ENCODE data around the gene NAT16. TPM values are rescaled to one million over a fixed set of nuclear protein-coding genes. Genes with fewer than 3 reads are reported as not detected.

NAT16 gene
- total and polyA plus RNA-seq, 2 of the 13 experiments (the other 11 are each of a cell fraction or from before 2014, with no cell fraction given): 0.04 TPM; not detected in 1

DNA sequence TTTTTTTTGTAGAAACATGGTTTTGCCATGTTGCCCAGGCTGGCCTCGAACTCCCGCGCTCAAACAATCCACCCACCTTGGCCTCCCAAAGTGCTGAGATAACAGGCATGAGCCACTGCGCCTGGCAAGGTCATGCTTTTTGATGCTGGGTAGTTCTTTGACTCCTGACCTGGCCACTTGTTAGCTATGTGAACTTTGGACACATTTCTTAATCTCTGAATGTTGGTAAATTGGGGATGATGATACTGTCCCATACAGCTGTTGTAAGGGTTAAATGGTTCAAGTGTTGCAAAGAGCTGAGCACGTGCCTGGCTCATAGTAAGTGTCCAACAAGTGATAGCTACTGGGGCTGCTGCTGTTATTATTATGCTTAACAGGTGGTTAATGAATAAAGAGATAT, 40.2 kb upstream of the NAT16 start (continued):
- no peak for TF ChIP-seq YY1 (IDR thresholded peaks at IDR 0.05; ENCODE audit: insufficient read depth, insufficient replicate concordance, low read depth, low read length)
- no peak for TF ChIP-seq ELF4 (CRISPR knock-in tag; IDR thresholded peaks at IDR 0.05; ENCODE audit: borderline replicate concordance)
- TF ChIP-seq, protein P1, sequence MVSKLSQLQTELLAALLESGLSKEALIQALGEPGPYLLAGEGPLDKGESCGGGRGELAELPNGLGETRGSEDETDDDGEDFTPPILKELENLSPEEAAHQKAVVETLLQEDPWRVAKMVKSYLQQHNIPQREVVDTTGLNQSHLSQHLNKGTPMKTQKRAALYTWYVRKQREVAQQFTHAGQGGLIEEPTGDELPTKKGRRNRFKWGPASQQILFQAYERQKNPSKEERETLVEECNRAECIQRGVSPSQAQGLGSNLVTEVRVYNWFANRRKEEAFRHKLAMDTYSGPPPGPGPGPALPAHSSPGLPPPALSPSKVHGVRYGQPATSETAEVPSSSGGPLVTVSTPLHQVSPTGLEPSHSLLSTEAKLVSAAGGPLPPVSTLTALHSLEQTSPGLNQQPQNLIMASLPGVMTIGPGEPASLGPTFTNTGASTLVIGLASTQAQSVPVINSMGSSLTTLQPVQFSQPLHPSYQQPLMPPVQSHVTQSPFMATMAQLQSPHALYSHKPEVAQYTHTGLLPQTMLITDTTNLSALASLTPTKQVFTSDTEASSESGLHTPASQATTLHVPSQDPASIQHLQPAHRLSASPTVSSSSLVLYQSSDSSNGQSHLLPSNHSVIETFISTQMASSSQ (IDR thresholded peaks at IDR 0.05; ENCODE audit: low read depth): no peak
- TF ChIP-seq, protein P1 (CRISPR knock-in tag; IDR thresholded peaks at IDR 0.05; ENCODE audit: borderline replicate concordance): no peak; the same call in 1 of the 2 replicates
- TF ChIP-seq ZNF546 (CRISPR knock-in tag; conservative IDR thresholded peaks at IDR 0.05): no peak
- TF ChIP-seq, protein P2, sequence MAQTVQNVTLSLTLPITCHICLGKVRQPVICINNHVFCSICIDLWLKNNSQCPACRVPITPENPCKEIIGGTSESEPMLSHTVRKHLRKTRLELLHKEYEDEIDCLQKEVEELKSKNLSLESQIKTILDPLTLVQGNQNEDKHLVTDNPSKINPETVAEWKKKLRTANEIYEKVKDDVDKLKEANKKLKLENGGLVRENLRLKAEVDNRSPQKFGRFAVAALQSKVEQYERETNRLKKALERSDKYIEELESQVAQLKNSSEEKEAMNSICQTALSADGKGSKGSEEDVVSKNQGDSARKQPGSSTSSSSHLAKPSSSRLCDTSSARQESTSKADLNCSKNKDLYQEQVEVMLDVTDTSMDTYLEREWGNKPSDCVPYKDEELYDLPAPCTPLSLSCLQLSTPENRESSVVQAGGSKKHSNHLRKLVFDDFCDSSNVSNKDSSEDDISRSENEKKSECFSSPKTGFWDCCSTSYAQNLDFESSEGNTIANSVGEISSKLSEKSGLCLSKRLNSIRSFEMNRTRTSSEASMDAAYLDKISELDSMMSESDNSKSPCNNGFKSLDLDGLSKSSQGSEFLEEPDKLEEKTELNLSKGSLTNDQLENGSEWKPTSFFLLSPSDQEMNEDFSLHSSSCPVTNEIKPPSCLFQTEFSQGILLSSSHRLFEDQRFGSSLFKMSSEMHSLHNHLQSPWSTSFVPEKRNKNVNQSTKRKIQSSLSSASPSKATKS (CRISPR knock-in tag; IDR thresholded peaks at IDR 0.05): no peak
- TF ChIP-seq NRL (CRISPR knock-in tag; IDR thresholded peaks at IDR 0.05; ENCODE audit: borderline replicate concordance): no peak
- no peak for TF ChIP-seq GATA4 (IDR thresholded peaks at IDR 0.05; ENCODE audit: borderline replicate concordance, low read depth)
- no peak for TF ChIP-seq POGZ (CRISPR knock-in tag; IDR thresholded peaks at IDR 0.05)
- no peak for TF ChIP-seq KMT2B (CRISPR knock-in tag; IDR thresholded peaks at IDR 0.05)
- TF ChIP-seq, protein P3, sequence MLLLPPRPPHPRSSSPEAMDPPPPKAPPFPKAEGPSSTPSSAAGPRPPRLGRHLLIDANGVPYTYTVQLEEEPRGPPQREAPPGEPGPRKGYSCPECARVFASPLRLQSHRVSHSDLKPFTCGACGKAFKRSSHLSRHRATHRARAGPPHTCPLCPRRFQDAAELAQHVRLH (CRISPR knock-in tag; IDR thresholded peaks at IDR 0.05; ENCODE audit: borderline replicate concordance, low read depth): no peak
- no peak for TF ChIP-seq SMARCE1 (IDR thresholded peaks at IDR 0.05; ENCODE audit: borderline replicate concordance)
- TF ChIP-seq, protein P4, sequence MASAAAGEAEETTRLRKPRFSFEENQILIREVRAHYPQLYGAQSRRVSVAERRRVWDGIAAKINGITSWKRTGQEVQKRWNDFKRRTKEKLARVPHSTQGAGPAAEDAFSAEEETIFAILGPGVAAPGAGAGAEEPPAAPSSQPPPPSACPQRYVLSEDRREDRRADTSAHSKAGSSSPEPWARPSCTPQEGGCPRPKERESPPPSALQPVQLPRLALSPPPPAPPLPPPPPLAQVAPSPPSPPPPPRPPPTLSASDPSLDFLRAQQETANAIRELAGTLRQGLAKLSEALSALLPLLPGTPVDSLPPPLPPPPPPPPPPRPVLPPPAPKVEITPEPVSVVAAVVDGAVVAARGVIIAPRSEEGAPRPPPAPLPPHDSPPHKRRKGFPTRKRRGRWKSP (CRISPR knock-in tag; IDR thresholded peaks at IDR 0.05): no peak
- TF ChIP-seq CCDC6 (CRISPR knock-in tag; IDR thresholded peaks at IDR 0.05): no peak
- no peak for TF ChIP-seq ZSCAN29 (CRISPR knock-in tag; conservative IDR thresholded peaks at IDR 0.05)
- TF ChIP-seq SMAD3 (CRISPR knock-in tag; IDR thresholded peaks at IDR 0.05): 0 out of 2 replicates have a peak, but pooled peaks have one; percentile 16
- TF ChIP-seq ADNP (CRISPR knock-in tag; IDR thresholded peaks at IDR 0.05): no peak
- TF ChIP-seq ZBTB7B (CRISPR knock-in tag; IDR thresholded peaks at IDR 0.05): no peak
- TF ChIP-seq TAF1 (CRISPR knock-in tag; IDR thresholded peaks at IDR 0.05): no peak
- TF ChIP-seq MYNN (CRISPR knock-in tag; IDR thresholded peaks at IDR 0.05; ENCODE audit: low read depth): no peak
- peak; percentile 91 for TF ChIP-seq BHLHE40 (IDR thresholded peaks at IDR 0.05; ENCODE audit: low read length)
- no peak for TF ChIP-seq ZNF496 (CRISPR knock-in tag; IDR thresholded peaks at IDR 0.05; ENCODE audit: insufficient replicate concordance)
- TF ChIP-seq RXRA (CRISPR knock-in tag; IDR thresholded peaks at IDR 0.05): no peak; the same call in 1 of the 2 replicates
- TF ChIP-seq PITX1 (CRISPR knock-in tag; IDR thresholded peaks at IDR 0.05): peak; percentile 71; the same call in 1 of the 2 replicates
- no peak for TF ChIP-seq ZNF878 (CRISPR knock-in tag; IDR thresholded peaks at IDR 0.05)
